HG03139 (cell line): ENCODE results near the gene TUBA3E.
"Not testable (repeated sequence)": the region's sequence is repeated elsewhere in the genome, so short reads cannot be mapped to it uniquely, and the experiment has no call there.

ENCODE experiments used
- ATAC-seq: cut with Tn5 transposase; IDR thresholded peaks from one replicate; pipeline ENCODE4 v1.9.1; 2021; ENCODE audit not compliant: unreplicated experiment

Gene TUBA3E

GRCh38 chr2:130150181-130151144, 47.8 kb downstream of the TUBA3E start:
- ATAC-seq, result no peak

GRCh38 chr2:130148515-130148914, 49.7 kb downstream of the TUBA3E start:
- not testable (repeated sequence) for ATAC-seq

- peak; percentile 91 for ATAC-seq
Observed at GRCh38 chr2:130145006-130145414, 53.2 kb downstream of the TUBA3E start, which contains the start of gene CCDC74B. Gene CCDC74B, minus strand, starts transcription at chr2:130145112. Its CDS starts 116 bp downstream, at chr2:130144996.

- not testable (repeated sequence) for ATAC-seq
Observed at GRCh38 chr2:130143266-130144039, 54.8 kb downstream of the TUBA3E start.

GRCh38 chr2:130142396-130143265, 55.6 kb downstream of the TUBA3E start:
- ATAC-seq, result not testable (repeated sequence)
